ENCODE data around the gene ALDH16A1.

ALDH16A1 gene

DNA sequence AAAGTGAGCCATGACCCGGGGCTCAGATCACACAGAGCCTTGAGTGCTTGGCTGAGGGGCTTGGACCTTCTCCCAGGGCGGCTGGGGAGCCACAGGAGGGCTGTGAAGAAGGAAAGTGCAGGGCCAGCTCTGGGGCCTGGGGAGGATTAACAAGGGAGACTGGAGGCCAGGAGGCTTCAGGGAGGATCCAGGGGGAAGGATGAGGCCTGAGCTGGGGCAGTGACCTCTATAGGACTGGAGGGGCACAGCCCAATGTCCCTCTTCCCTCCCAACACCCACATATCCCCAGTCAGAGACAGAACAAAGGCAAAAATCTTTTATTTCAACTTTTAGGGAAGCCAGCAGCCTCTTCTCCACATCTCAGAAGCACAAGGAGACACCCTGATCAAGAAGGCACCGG lies 7.0 kb upstream of the ALDH16A1 start:
- TF ChIP-seq, protein P1, sequence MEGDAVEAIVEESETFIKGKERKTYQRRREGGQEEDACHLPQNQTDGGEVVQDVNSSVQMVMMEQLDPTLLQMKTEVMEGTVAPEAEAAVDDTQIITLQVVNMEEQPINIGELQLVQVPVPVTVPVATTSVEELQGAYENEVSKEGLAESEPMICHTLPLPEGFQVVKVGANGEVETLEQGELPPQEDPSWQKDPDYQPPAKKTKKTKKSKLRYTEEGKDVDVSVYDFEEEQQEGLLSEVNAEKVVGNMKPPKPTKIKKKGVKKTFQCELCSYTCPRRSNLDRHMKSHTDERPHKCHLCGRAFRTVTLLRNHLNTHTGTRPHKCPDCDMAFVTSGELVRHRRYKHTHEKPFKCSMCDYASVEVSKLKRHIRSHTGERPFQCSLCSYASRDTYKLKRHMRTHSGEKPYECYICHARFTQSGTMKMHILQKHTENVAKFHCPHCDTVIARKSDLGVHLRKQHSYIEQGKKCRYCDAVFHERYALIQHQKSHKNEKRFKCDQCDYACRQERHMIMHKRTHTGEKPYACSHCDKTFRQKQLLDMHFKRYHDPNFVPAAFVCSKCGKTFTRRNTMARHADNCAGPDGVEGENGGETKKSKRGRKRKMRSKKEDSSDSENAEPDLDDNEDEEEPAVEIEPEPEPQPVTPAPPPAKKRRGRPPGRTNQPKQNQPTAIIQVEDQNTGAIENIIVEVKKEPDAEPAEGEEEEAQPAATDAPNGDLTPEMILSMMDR (IDR thresholded peaks at IDR 0.05; ENCODE audit: insufficient read depth, low read depth, low read length, missing control alignments), result no peak
- DNase-seq (ENCODE audit: low read depth), result no peak

DNA sequence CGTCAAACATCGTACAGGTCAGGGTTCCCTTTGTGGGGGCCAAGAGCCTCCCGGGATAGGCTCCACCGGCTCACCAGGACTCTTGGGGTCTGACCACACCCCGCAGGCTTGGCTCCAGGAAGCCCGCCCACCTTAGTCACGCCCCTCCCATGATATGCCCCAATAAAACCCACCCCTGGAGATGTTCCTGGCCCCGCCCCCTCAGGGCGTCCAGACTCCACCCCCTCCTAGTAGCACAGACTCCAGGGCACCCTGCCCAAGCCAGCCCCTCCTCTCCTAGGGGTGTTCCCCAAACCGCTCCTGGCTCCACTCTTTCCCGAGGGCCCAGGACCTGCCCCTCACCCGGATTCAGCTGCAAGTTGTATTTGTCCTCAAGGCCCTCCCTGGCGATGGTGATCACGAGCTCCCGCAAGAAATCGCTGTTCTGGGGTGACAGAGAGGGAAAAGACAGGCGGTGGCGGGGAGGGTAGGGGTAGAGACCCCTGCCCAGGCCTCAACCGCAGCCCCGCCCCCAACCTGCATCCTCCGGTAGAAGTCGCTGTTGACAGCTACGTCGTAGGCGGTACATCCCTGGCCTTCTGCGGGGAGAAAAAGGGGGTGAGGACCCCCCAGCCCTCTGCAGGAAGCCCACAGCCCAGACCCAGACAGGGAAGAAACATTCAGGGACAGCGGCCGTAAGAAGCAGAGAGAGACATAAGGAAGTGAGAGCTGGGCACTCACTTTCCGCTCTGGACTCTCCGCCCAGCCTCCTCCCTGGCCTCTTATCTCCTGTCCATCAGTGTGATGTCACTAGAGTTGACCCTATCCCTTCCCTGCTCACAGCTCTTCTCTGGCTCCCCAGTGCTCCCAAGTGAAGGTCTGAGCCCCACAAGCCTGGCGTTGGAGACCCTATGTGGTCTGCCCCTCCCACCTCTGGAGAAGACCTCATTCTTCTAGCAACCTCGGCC lies 5.3 kb upstream of the ALDH16A1 start:
- TF ChIP-seq, protein P1 (IDR thresholded peaks at IDR 0.05; ENCODE audit: insufficient read depth, low read depth, low read length, missing control alignments), result no peak
- DNase-seq (ENCODE audit: low read depth), result peak; percentile 57
- no peak overlapping the region for H3K4me3 ChIP-seq (ENCODE audit: low read depth, low read length)

More for the DNA sequence above, 7.0 kb upstream of the ALDH16A1 start:
- no peak overlapping the region for H3K4me3 ChIP-seq (ENCODE audit: low read depth, low read length)

DNA sequence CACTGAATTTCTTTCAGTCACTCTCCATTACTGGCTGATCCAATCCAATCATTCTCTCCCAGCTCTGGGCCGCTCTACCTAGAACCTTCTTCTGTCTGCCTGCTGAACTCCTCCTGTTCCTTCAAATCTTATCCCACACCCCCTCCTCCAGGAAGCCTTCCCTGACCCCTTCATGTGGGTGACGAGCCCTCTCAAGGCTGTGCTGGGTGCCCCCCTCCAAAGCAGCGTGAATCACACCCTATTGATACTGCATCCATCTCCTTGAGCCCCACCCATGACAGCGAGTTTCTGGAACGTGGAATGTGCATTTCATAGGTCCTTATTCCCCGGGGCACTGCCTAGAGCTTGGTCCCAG lies 4.6 kb upstream of the ALDH16A1 start:
- H3K4me3 ChIP-seq (ENCODE audit: low read depth, low read length), result no peak overlapping the region
- TF ChIP-seq, protein P1 (IDR thresholded peaks at IDR 0.05; ENCODE audit: insufficient read depth, low read depth, low read length, missing control alignments), result no peak
- DNase-seq (ENCODE audit: low read depth), result no peak

DNA sequence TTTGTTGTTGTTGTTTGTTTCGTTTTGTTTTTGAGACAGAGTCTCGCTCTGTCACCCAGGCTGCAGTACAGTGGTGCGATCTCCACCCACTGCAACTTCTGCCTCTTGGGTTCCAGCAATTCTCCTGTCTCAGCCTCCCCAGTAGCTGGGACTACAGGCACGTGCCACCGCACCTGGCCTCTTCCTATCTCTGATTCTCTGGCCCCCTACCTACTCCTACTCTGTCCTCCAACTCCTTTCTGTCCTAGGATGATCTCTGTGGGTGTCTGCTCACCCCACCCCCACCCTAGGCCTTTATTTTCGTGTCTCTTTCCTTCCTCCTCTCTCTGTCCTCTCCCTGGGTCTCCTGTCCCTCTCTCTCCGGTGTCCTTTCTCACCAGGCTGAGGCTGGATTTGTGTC lies 2.6 kb upstream of the ALDH16A1 start:
- H3K4me3 ChIP-seq (ENCODE audit: low read depth, low read length), result peak overlapping the region; percentile 69
- DNase-seq (ENCODE audit: low read depth), result no peak

DNA sequence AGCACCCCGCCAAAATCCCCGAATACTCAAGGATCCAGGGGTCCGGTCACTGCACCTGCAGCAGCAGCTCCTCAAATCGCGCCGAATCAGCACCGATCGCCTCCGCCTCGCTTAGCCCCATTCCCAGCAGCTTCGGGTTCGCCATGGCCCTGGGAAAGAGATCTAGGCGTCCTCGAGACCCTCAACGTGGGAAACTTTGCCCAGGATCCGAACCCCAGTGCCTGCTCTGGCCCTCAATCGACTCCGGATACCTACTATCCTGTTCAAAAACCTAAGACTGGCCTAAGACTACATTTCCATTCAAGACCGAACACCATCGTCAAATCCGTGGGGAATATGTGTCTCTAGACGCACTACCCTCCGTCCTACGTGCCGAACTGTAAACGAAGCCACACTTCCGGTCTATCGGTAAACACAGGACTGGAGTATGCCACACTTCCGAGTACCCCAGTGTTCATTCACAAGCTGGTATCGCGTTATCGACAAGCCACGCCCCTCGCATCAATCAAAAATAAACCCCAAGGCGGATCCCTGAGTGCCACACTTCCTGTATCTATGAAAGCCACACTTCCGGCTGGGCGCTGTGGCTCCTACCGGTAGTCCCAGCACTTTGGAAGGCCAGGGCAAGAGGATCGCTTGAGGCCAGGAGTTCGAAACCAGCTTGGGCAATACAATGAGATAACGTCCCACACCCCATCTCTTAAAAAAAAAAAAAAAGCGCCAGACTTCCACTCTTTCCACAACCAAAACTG lies 1.4 kb upstream of the ALDH16A1 start, which contains the start of gene PIH1D1:
PIH1D1 (minus strand) TSS at position 385 of the 752 bp plus-strand sequence; CDS start at position 145, 240 bp downstream.
- TF ChIP-seq, protein P1 (IDR thresholded peaks at IDR 0.05; ENCODE audit: insufficient read depth, low read depth, low read length, missing control alignments), result no peak
- DNase-seq (ENCODE audit: low read depth), result peak; percentile 99
- peak within 1 kb of the TSS; percentile 94 for H3K4me3 ChIP-seq (ENCODE audit: low read depth, low read length)

More for the DNA sequence above, 2.6 kb upstream of the ALDH16A1 start:
- TF ChIP-seq, protein P1 (IDR thresholded peaks at IDR 0.05; ENCODE audit: insufficient read depth, low read depth, low read length, missing control alignments), result no peak

DNA sequence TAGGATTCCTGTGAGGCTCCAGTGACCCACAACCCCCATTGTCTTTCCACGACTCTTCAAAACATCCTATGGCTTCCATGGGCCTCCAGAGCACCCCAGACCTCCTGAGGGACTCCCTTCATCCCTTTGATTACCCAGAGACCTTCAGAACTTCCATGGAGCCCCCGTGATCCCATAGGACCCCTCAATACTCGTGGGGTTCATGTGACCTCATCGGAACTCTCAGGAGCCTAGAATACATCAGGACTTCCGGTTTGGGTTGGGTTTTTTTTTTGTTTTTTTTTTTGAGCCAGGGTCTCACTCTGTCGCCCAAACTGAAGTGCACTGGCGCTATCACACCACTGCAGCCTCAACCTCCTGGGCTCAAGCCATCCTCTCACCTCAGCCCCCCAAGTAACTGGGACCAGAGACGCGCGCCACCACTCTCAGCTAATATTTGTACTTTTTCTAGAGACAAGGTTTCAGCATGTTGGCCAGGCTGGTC lies 774 bp downstream of the ALDH16A1 start:
- H3K4me3 ChIP-seq (ENCODE audit: low read depth, low read length), result peak overlapping the region; percentile 94

More for the DNA sequence above, 774 bp downstream of the ALDH16A1 start:
- peak; percentile 78 for DNase-seq (ENCODE audit: low read depth)
- TF ChIP-seq, protein P1 (IDR thresholded peaks at IDR 0.05; ENCODE audit: insufficient read depth, low read depth, low read length, missing control alignments), result no peak
